IMR-90 (cell line): ENCODE measurements around the gene IFT52. TPM values are rescaled to one million over a fixed set of nuclear protein-coding genes. Genes with fewer than 3 reads are reported as not detected.

ENCODE experiments used
- ATAC-seq: fragments of 200-7000 bp; cut with Tn5 transposase; 2 replicates; pipeline ENCODE4 v1.9.1; 2020; ENCODE audit warnings: low read depth, mild to moderate bottlenecking, moderate library complexity
- BruUV-seq: library from RNA; stranded (reverse); fragments of 400-500 nt; replicated peaks from 2 replicates; lab custom pipeline; 2021; lab: Mats Ljungman, UMichigan
- CTCF ChIA-PET: fragments of 300-600 bp; formaldehyde crosslinking; extraction: SDS; loops from one replicate; lab custom pipeline; 2021; ENCODE audit warnings: antibody characterized with exemption; lab: Yijun Ruan, JAX
- POLR2A ChIA-PET: fragments of 300-600 bp; sonication (Branson Sonifier 250); formaldehyde crosslinking; loops from one replicate; lab custom pipeline; 2022; ENCODE audit warnings: antibody characterized with exemption; ENCODE audit not compliant: unreplicated experiment; lab: Charles Lee
- DNase-seq: peaks from one replicate; pipeline ENCODE4 v3.0.0; 2013
- H2AFZ ChIP-seq: replicated peaks from 2 replicates; pipeline ENCODE3; 2013; ENCODE audit warnings: low read length, mild to moderate bottlenecking; ENCODE audit not compliant: poor library complexity
- H2AK5ac ChIP-seq: 2 replicates; pipeline ENCODE4 v1.6.1; 2013; ENCODE audit warnings: low read depth, low read length, inconsistent platforms
- H2AK9ac ChIP-seq: replicated peaks from 2 replicates; pipeline ENCODE3; 2013; ENCODE audit warnings: mild to moderate bottlenecking, low read depth, low read length, moderate library complexity; ENCODE audit not compliant: poor library complexity
- H2BK120ac ChIP-seq: 2 replicates; pipeline ENCODE4 v1.6.1; 2013; ENCODE audit warnings: low read depth, low read length, inconsistent platforms
- H2BK15ac ChIP-seq: 3 replicates; pipeline ENCODE4 v1.6.1; 2013; ENCODE audit warnings: low read depth, low read length, inconsistent platforms
- H2BK20ac ChIP-seq: 2 replicates; pipeline ENCODE4 v1.6.1; 2013; ENCODE audit warnings: low read depth, mild to moderate bottlenecking, inconsistent platforms, low read length, moderate library complexity
- H2BK5ac ChIP-seq: 2 replicates; pipeline ENCODE4 v1.6.1; 2013; ENCODE audit warnings: mild to moderate bottlenecking, low read depth, low read length, inconsistent platforms; ENCODE audit not compliant: poor library complexity, severe bottlenecking
- H3K14ac ChIP-seq: replicated peaks from 2 replicates; pipeline ENCODE4 v1.6.1; 2013; ENCODE audit warnings: low read depth, low read length, inconsistent platforms
- H3K18ac ChIP-seq: 2 replicates; pipeline ENCODE4 v1.6.1; 2013; ENCODE audit warnings: low read depth, low read length, control low read depth
- H3K23ac ChIP-seq: 2 replicates; pipeline ENCODE4 v1.6.1; 2013; ENCODE audit warnings: low read depth, low read length, inconsistent platforms
- H3K27ac ChIP-seq: 2 replicates; pipeline ENCODE4 v1.5.1; 2013; ENCODE audit warnings: mild to moderate bottlenecking, control low read depth, low read length; ENCODE audit not compliant: insufficient read depth
- H3K27me3 ChIP-seq: 2 replicates; pipeline ENCODE4 v1.6.1; 2013; ENCODE audit warnings: low read length; ENCODE audit not compliant: control insufficient read depth, insufficient read depth
- H3K36me3 ChIP-seq: 2 replicates; pipeline ENCODE4 v1.6.1; 2013; ENCODE audit warnings: low read length, mixed read lengths; ENCODE audit not compliant: control insufficient read depth, insufficient read depth
- H3K4ac ChIP-seq: 2 replicates; pipeline ENCODE4 v1.6.1; 2013; ENCODE audit warnings: low read depth, low read length, inconsistent platforms
- H3K4me1 ChIP-seq: 2 replicates; pipeline ENCODE4 v1.6.1; 2013; ENCODE audit warnings: low read length, mixed read lengths; ENCODE audit not compliant: control insufficient read depth, insufficient read depth
- H3K4me2 ChIP-seq: 2 replicates; pipeline ENCODE4 v1.6.1; 2013; ENCODE audit warnings: low read depth, mild to moderate bottlenecking, control low read depth, low read length, moderate library complexity
- H3K4me3 ChIP-seq: 2 replicates; pipeline ENCODE4 v1.5.1; 2013; ENCODE audit warnings: low read depth, mild to moderate bottlenecking, control low read depth, low read length, moderate library complexity; ENCODE audit not compliant: insufficient read depth
- H3K56ac ChIP-seq: 2 replicates; pipeline ENCODE4 v1.6.1; 2013; ENCODE audit warnings: low read length, inconsistent platforms; ENCODE audit not compliant: insufficient read depth; ENCODE audit errors: extremely low read depth
- H3K79me1 ChIP-seq, 2 experiments: 2 replicates each; pipeline ENCODE4 v1.6.1; 2013; ENCODE audit warnings: low read length in 2 of 2, inconsistent platforms in 1 of 2, low read depth in 1 of 2
- H3K9ac ChIP-seq: 2 replicates; pipeline ENCODE4 v1.6.1; 2013; ENCODE audit warnings: low read depth, low read length, control low read depth
- H3K9me1 ChIP-seq: 2 replicates; pipeline ENCODE4 v1.6.1; 2013; ENCODE audit warnings: low read length, inconsistent platforms; ENCODE audit not compliant: insufficient read depth
- H3K9me3 ChIP-seq: 2 replicates; pipeline ENCODE4 v1.6.1; 2013; ENCODE audit warnings: low read length; ENCODE audit not compliant: control insufficient read depth, insufficient read depth
- H4K20me1 ChIP-seq: 2 replicates; pipeline ENCODE4 v1.6.1; 2013; ENCODE audit warnings: low read length, inconsistent platforms; ENCODE audit not compliant: insufficient read depth
- H4K5ac ChIP-seq: 2 replicates; pipeline ENCODE4 v1.6.1; 2013; ENCODE audit warnings: mild to moderate bottlenecking, low read depth, low read length, control low read depth
- H4K8ac ChIP-seq, 2 experiments: 2 replicates each; pipeline ENCODE4 v1.6.1; 2013; ENCODE audit warnings: low read depth in 2 of 2, low read length in 2 of 2, control low read depth in 1 of 2, inconsistent platforms in 1 of 2
- H4K91ac ChIP-seq: 2 replicates; pipeline ENCODE4 v1.6.1; 2013; ENCODE audit warnings: low read depth, low read length, inconsistent platforms; ENCODE audit not compliant: insufficient read depth
- CEBPB ChIP-seq: IDR thresholded peaks from 2 replicates; pipeline ENCODE4 v1.6.1; 2012; ENCODE audit warnings: low read depth, low read length, improper control_type of control experiment
- FOS ChIP-seq: fragments of 150-350 bp; IDR thresholded peaks from 2 replicates; pipeline ENCODE4 v1.6.1; 2016; ENCODE audit warnings: low read depth, low read length
- MXI1 ChIP-seq: IDR thresholded peaks from 2 replicates; pipeline ENCODE4 v1.6.1; 2012; ENCODE audit warnings: low read depth, mild to moderate bottlenecking, low read length, moderate library complexity, borderline replicate concordance
- NFE2L2 ChIP-seq: fragments of 150-350 bp; IDR thresholded peaks from 2 replicates; pipeline ENCODE4 v1.6.1; 2016; ENCODE audit warnings: low read depth, mild to moderate bottlenecking, low read length
- WGBS, 2 experiments: methylation state at CpG; one replicate each; pipeline versions ENCODE4 v1.1.5 to v1.1.7; 2013; ENCODE audit warnings: missing lambda C conversion rate in 2 of 2; ENCODE audit not compliant: insufficient read length in 1 of 2; ENCODE audit errors: extremely low coverage in 2 of 2; 5-methylcytosine and 5-hydroxymethylcytosine counted together
- dilution Hi-C: fragments of 300-500 bp; cut with HindIII; formaldehyde crosslinking; loops from one replicate; pipeline ENCODE4 v1.14.3; 2018; ENCODE audit warnings: low sequenced_read_pairs; ENCODE audit not compliant: unreplicated experiment
- in situ Hi-C: fragments of 300-500 bp; cut with MboI; formaldehyde crosslinking; loops from 3 replicates; pipeline ENCODE4 v1.14.3; 2019; ENCODE audit warnings: low sequenced_read_pairs, inconsistent platforms, mixed read lengths
- intact Hi-C: fragments of 100-400 bp; cut with micrococcal nuclease; formaldehyde crosslinking; loops from 2 replicates; pipeline ENCODE4 v1.10.0; 2022
- polyA plus RNA-seq, 3 experiments: library from polyadenylated mRNA; depleted of rRNA; stranded (reverse); fragments of >200 nt; gene quantifications; 2 replicates each; pipeline ENCODE4 v1.2.3, GENCODE V29; 2012; ENCODE audit warnings: low replicate concordance in 1 of 3
- total RNA-seq: library from RNA; depleted of rRNA; stranded (reverse); fragments of >200 nt; gene quantifications from 2 replicates; pipeline ENCODE4 v1.2.3, GENCODE V29; 2012

IFT52 gene
- total and polyA plus RNA-seq, 2 of the 4 experiments (the other 2 are of a cell fraction) = 31.2 to 55.6 TPM

- POLR2A ChIA-PET = no interaction called here
- in situ Hi-C loops = no loop called here
- no peaks in the 10 kb centered on the region for H3K9me3 ChIP-seq
Measured at GRCh38 chr20:43558412-43559146, 32.2 kb upstream of the IFT52 start, which contains the start of gene SGK2. SGK2 (plus strand) TSS chr20:43559027; CDS start chr20:43566496, 7,469 bp downstream.

More at GRCh38 chr20:43558412-43559146, 32.2 kb upstream of the IFT52 start, which contains the start of gene SGK2:
- no peak within 1 kb of the TSS for H4K91ac ChIP-seq
- no peak within 1 kb of the TSS for H3K4me3 ChIP-seq
- no peak within 1 kb of the TSS for H3K18ac ChIP-seq
- 56% methylated on average over 3 of the region's 12 CpGs; no CpG with 5 or more reads in 1 of the 2 experiments for WGBS, 2 experiments
- H2AK5ac ChIP-seq = no peak within 1 kb of the TSS
- H3K4me2 ChIP-seq = no peak within 1 kb of the TSS
- H3K27me3 ChIP-seq = no peaks in the 10 kb centered on the region; the same call in 1 of the 2 replicates
- H3K4me1 ChIP-seq = peaks cover 1% of the 10 kb centered on the region; the same call in 1 of the 2 replicates
- TF ChIP-seq FOS (no peak), NFE2L2 (peak; percentile 56), MXI1 (no peak), CEBPB (no peak)
- no peak within 1 kb of the TSS for H3K9ac ChIP-seq
- H3K4ac ChIP-seq = no peak within 1 kb of the TSS
- peak; percentile 56 for ATAC-seq
- no peak within 1 kb of the TSS for H2AFZ ChIP-seq
- H3K79me1 ChIP-seq = no peaks in the 10 kb centered on the region
- no peak within 1 kb of the TSS for H3K27ac ChIP-seq
- H2BK5ac ChIP-seq = no peak within 1 kb of the TSS
- dilution Hi-C loops (no loop called here), intact Hi-C loops (no loop called here)
- no peak within 1 kb of the TSS for H3K14ac ChIP-seq
- H2BK120ac ChIP-seq = no peak within 1 kb of the TSS
- H4K20me1 ChIP-seq = no peaks in the 10 kb centered on the region
- H3K9me1 ChIP-seq = no peaks in the 10 kb centered on the region
- no peak within 1 kb of the TSS for H3K23ac ChIP-seq
- no peak within 1 kb of the TSS for H2BK20ac ChIP-seq
- DNase-seq = peak; percentile 43
- peak within 1 kb of the TSS; percentile 79 for H2AK9ac ChIP-seq
- H4K8ac ChIP-seq = no peak within 1 kb of the TSS
- BruUV-seq = no TSS peak
- H3K56ac ChIP-seq = no peak within 1 kb of the TSS
- no peaks in the 10 kb centered on the region for H3K36me3 ChIP-seq
- CTCF ChIA-PET = interaction anchor here (0.8 to 0.9 kb wide), 2 partner anchors 20 to 178 kb away, joined by 3 read pairs; no protein-coding TSS in a partner anchor
- H4K5ac ChIP-seq = no peak within 1 kb of the TSS
- H2BK15ac ChIP-seq = no peak within 1 kb of the TSS
